B cell (primary cell): ENCODE measurements around the gene PXDC1. TPM values are rescaled to one million over a fixed set of nuclear protein-coding genes. Genes with fewer than 3 reads are reported as not detected.

Experiments used
- ATAC-seq: fragments of 200-7000 bp; cut with Tn5 transposase; one replicate; pipeline ENCODE4 v1.10.0; 2021; ENCODE audit warnings: low read depth, mild to moderate bottlenecking, moderate number of reproducible peaks, moderate library complexity
- CTCF ChIA-PET: fragments of 350-600 bp; sonication (Branson Sonifier 250); formaldehyde crosslinking; loops from one replicate; lab custom pipeline; 2021; ENCODE audit warnings: antibody characterized with exemption, inconsistent platforms; lab: Charles Lee
- POLR2A ChIA-PET: fragments of 350-600 bp; sonication (Branson Sonifier 250); formaldehyde crosslinking; loops from one replicate; lab custom pipeline; 2021; ENCODE audit warnings: antibody characterized with exemption; lab: Charles Lee
- DNase-seq: peaks from one replicate; pipeline ENCODE4 v3.0.0; 2013
- H2AFZ ChIP-seq: 2 replicates; pipeline ENCODE4 v1.6.1; 2012; ENCODE audit warnings: mild to moderate bottlenecking, low read depth, low read length; ENCODE audit not compliant: insufficient read depth, poor library complexity, severe bottlenecking
- H3K27ac ChIP-seq, 2 donors: 1 replicate in 1 of 2; 2 replicates in 1 of 2; pipeline ENCODE4 v1.5.1; 2012 to 2013; ENCODE audit warnings: low read length in 2 of 2, mild to moderate bottlenecking in 2 of 2, moderate library complexity in 1 of 2
- H3K27me3 ChIP-seq, 4 experiments: fragments of 200-600 bp in 1 of 4; sonication (generic) in 1 of 4; replicated peaks in 1 of 4; 1 replicate in 2 of 4; 2 replicates in 2 of 4; pipeline versions ENCODE4 v1.6.1 to v1.7.0; 2013 to 2016; ENCODE audit warnings: low read length in 3 of 4, mild to moderate bottlenecking in 2 of 4, mixed read lengths in 1 of 4, moderate library complexity in 1 of 4; ENCODE audit not compliant: insufficient read depth in 4 of 4, control insufficient read depth in 3 of 4; ENCODE audit errors: control extremely low read depth in 1 of 4
- H3K36me3 ChIP-seq, 2 experiments: replicated peaks in 1 of 2; 1 replicate in 1 of 2; 2 replicates in 1 of 2; pipeline versions ENCODE4 v1.6.1 to v1.7.1; 2013; ENCODE audit warnings: low read length in 1 of 2; ENCODE audit not compliant: insufficient read depth in 2 of 2, control insufficient read depth in 1 of 2; ENCODE audit errors: control extremely low read depth in 1 of 2, extremely low read depth in 1 of 2
- H3K4me1 ChIP-seq, 2 donors: fragments of 200-600 bp in 1 of 2; sonication (generic) in 1 of 2; 1 replicate in 1 of 2; 2 replicates in 1 of 2; pipeline versions ENCODE4 v1.5.1 to v1.6.1; 2013 to 2017; ENCODE audit warnings: low read length in 2 of 2; ENCODE audit not compliant: control insufficient read depth in 2 of 2, insufficient read depth in 2 of 2
- H3K4me2 ChIP-seq: replicated peaks from 2 replicates; pipeline ENCODE3; 2012; ENCODE audit warnings: mild to moderate bottlenecking, low read depth, low read length; ENCODE audit not compliant: poor library complexity, severe bottlenecking
- H3K4me3 ChIP-seq, 5 experiments: fragments of 200-600 bp in 1 of 5; sonication (generic) in 1 of 5; 1 replicate in 3 of 5; 2 replicates in 2 of 5; pipeline versions ENCODE4 v1.5.1 to v1.7.0; 2011 to 2016; ENCODE audit warnings: low read length in 4 of 5, mild to moderate bottlenecking in 4 of 5, low read depth in 2 of 5, control low read depth in 1 of 5, moderate library complexity in 1 of 5; ENCODE audit not compliant: insufficient read depth in 1 of 5; ENCODE audit errors: control extremely low read depth in 1 of 5, extremely low read depth in 1 of 5
- H3K79me2 ChIP-seq: fragments of 200-600 bp; sonication (generic); one replicate; pipeline ENCODE4 v1.6.0; 2016; ENCODE audit warnings: low read length; ENCODE audit not compliant: control insufficient read depth, insufficient read depth
- H3K9ac ChIP-seq: fragments of 200-600 bp; sonication (generic); 2 replicates; pipeline ENCODE4 v1.6.1; 2017; ENCODE audit warnings: mild to moderate bottlenecking, low read length, moderate library complexity
- H3K9me3 ChIP-seq, 3 donors: one replicate each; pipeline versions ENCODE4 v1.6.1 to v1.7.1; 2013; ENCODE audit warnings: low read length in 2 of 3; ENCODE audit not compliant: control insufficient read depth in 2 of 3, insufficient read depth in 1 of 3; ENCODE audit errors: control extremely low read depth in 1 of 3
- H4K20me1 ChIP-seq: 2 replicates; pipeline ENCODE4 v1.6.0; 2012; ENCODE audit warnings: mild to moderate bottlenecking, low read length; ENCODE audit not compliant: insufficient read depth, control insufficient read depth, poor library complexity, severe bottlenecking
- H3K27ac Mint-ChIP-seq: one replicate; pipeline ENCODE4 v1.8.0; 2021; ENCODE audit warnings: mixed read lengths
- H3K27me3 Mint-ChIP-seq: one replicate; pipeline ENCODE4 v1.8.0; 2021; ENCODE audit warnings: mixed read lengths
- H3K4me1 Mint-ChIP-seq: one replicate; pipeline ENCODE4 v1.8.0; 2021; ENCODE audit warnings: mixed read lengths
- H3K4me3 Mint-ChIP-seq: one replicate; pipeline ENCODE4 v1.8.0; 2021; ENCODE audit warnings: mixed read lengths
- H3K9me3 Mint-ChIP-seq: one replicate; pipeline ENCODE4 v1.8.0; 2022; ENCODE audit warnings: mixed read lengths; ENCODE audit not compliant: insufficient read depth
- CTCF ChIP-seq: fragments of 200-600 bp; IDR thresholded peaks from one replicate; pipeline ENCODE4 v1.8.0; 2022; ENCODE audit warnings: antibody characterized with exemption, mild to moderate bottlenecking
- EZH2 ChIP-seq: IDR thresholded peaks from 2 replicates; pipeline ENCODE4 v1.6.1; 2012; ENCODE audit warnings: borderline replicate concordance, low read depth, mild to moderate bottlenecking, moderate library complexity, low read length; ENCODE audit not compliant: insufficient read depth, poor library complexity, severe bottlenecking
- WGBS: methylation state at CpG from one replicate; pipeline ENCODE4 v1.1.5; 2013; ENCODE audit warnings: missing lambda C conversion rate; ENCODE audit not compliant: insufficient coverage; 5-methylcytosine and 5-hydroxymethylcytosine counted together
- intact Hi-C: fragments of 100-400 bp; cut with micrococcal nuclease; formaldehyde crosslinking; loops from one replicate; pipeline ENCODE4 v1.10.0; 2022
- polyA plus RNA-seq: library from polyadenylated mRNA; depleted of rRNA; stranded (reverse); fragments of >200 nt; gene quantifications from 2 replicates; pipeline ENCODE4 v1.2.3, GENCODE V29; 2012
- total RNA-seq, 2 donors: library from RNA; stranded (reverse); fragments of 120-200 nt in 1 of 2; gene quantifications; 1 replicate in 1 of 2; 2 replicates in 1 of 2; pipeline versions ENCODE4 v1.2.3 to v1.2.4, GENCODE V29; 2013 to 2022

The PXDC1 gene
- total and polyA plus RNA-seq, 2 donors (not counting 1 experiment from before 2014, with no cell fraction given), result 4.7 to 18.9 TPM

- no peak for ATAC-seq
Observed at GRCh38 chr6:3782876-3783832, 31.6 kb upstream of the PXDC1 start.

More at GRCh38 chr6:3782876-3783832, 31.6 kb upstream of the PXDC1 start:
- no peak overlapping the region for H3K9ac ChIP-seq
- no peaks in the 10 kb centered on the region for H4K20me1 ChIP-seq
- H2AFZ ChIP-seq, result no peak overlapping the region
- H3K9me3 ChIP-seq, result no peaks in the 10 kb centered on the region
- H3K4me1 Mint-ChIP-seq, result no peaks in the 10 kb centered on the region
- no peaks in the 10 kb centered on the region for H3K27me3 Mint-ChIP-seq
- H3K9me3 Mint-ChIP-seq, result no peaks in the 10 kb centered on the region
- H3K4me3 ChIP-seq, result no peak overlapping the region
- no peak overlapping the region for H3K27ac Mint-ChIP-seq
- H3K27ac ChIP-seq, result no peak overlapping the region
- no peaks in the 10 kb centered on the region for H3K27me3 ChIP-seq
- H3K4me3 Mint-ChIP-seq, result no peak overlapping the region
- H3K4me2 ChIP-seq, result no peak overlapping the region
- POLR2A ChIA-PET, result no interaction called here
- intact Hi-C loops, result no loop called here
- no peaks in the 10 kb centered on the region for H3K4me1 ChIP-seq
- no peaks in the 10 kb centered on the region for H3K36me3 ChIP-seq
- no peak for TF ChIP-seq EZH2
- no peak for TF ChIP-seq CTCF
- no peak for DNase-seq
- H3K79me2 ChIP-seq, result no peaks in the 10 kb centered on the region
- WGBS, result 87% methylated on average over 12 of the region's 17 CpGs
- CTCF ChIA-PET, result no interaction called here
